Gastroesophageal sphincter (tissue), 4 donors: Measurements from ENCODE around the gene TMEM69. TPM values are rescaled to one million over a fixed set of nuclear protein-coding genes. Genes with fewer than 3 reads are reported as not detected.
"Not testable (repeated sequence)": the region's sequence is repeated elsewhere in the genome, so short reads cannot be mapped to it uniquely, and the experiment has no call there.

ENCODE experiments used
- ATAC-seq: fragments of 150-250 bp; one replicate; pipeline ENCODE4 v1.9.1; 2016; ENCODE audit warnings: mild to moderate bottlenecking, moderate library complexity
- H3K27ac ChIP-seq, 4 donors: fragments of 200-600 bp; sonication (generic) in 3 of 4; 1 replicate in 3 of 4; 2 replicates in 1 of 4; pipeline ENCODE4 v1.5.1; 2016 to 2019
- H3K27me3 ChIP-seq: fragments of 200-600 bp; sonication (generic); one replicate; pipeline ENCODE4 v1.5.1; 2019
- H3K36me3 ChIP-seq, 2 donors: fragments of 200-600 bp; sonication (generic); one replicate each; pipeline ENCODE4 v1.5.1; 2019; ENCODE audit warnings: control low read depth in 1 of 2
- H3K4me1 ChIP-seq, 3 donors: fragments of 200-600 bp; sonication (generic); 1 replicate in 2 of 3; 2 replicates in 1 of 3; pipeline ENCODE4 v1.5.1; 2016 to 2019; ENCODE audit warnings: control low read depth in 2 of 3
- H3K4me3 ChIP-seq, 2 donors: fragments of 200-600 bp; sonication (generic); one replicate each; pipeline ENCODE4 v1.5.1; 2019; ENCODE audit warnings: mild to moderate bottlenecking in 1 of 2, moderate library complexity in 1 of 2
- H3K9me3 ChIP-seq, 3 donors: fragments of 200-600 bp; sonication (generic); one replicate each; pipeline ENCODE4 v1.5.1; 2017 to 2019; ENCODE audit warnings: control low read depth in 2 of 3
- EP300 ChIP-seq: sonication (generic); formaldehyde crosslinking; IDR thresholded peaks from one replicate; pipeline ENCODE4 v1.6.1; 2017; ENCODE audit warnings: antibody characterized with exemption, mild to moderate bottlenecking
- POLR2A ChIP-seq, 2 donors: fragments of 450-650 bp; IDR thresholded peaks; one replicate each; pipeline ENCODE4 v1.6.1; 2017; ENCODE audit warnings: antibody characterized with exemption in 2 of 2, mild to moderate bottlenecking in 2 of 2, moderate library complexity in 1 of 2
- POLR2AphosphoS5 ChIP-seq: sonication (generic); formaldehyde crosslinking; IDR thresholded peaks from one replicate; pipeline ENCODE4 v1.6.1; 2017; ENCODE audit warnings: antibody characterized with exemption
- WGBS, 2 donors: methylation state at CpG; one replicate each; pipeline ENCODE4 v1.1.5; 2018; ENCODE audit warnings: low coverage in 1 of 2; 5-methylcytosine and 5-hydroxymethylcytosine counted together
- total RNA-seq, 4 donors: library from RNA; depleted of rRNA; stranded (reverse); fragments of >200 nt; gene quantifications; one replicate each; pipeline ENCODE4 v1.1.0, GENCODE V29; 2016
- TF ChIP-seq, protein P1 (sequence below), 4 experiments: fragments of 200-600 bp in 2 of 4; fragments of 450-650 bp in 2 of 4; sonication (generic) in 1 of 4; IDR thresholded peaks; one replicate each; pipeline ENCODE4 v1.5.1; 2017 to 2019; ENCODE audit warnings: antibody characterized with exemption in 4 of 4, mild to moderate bottlenecking in 2 of 4, moderate library complexity in 2 of 4

The TMEM69 gene
- total RNA-seq, 4 donors from 2014 or later, result 10.6 to 27.1 (median 21.9) TPM

DNA sequence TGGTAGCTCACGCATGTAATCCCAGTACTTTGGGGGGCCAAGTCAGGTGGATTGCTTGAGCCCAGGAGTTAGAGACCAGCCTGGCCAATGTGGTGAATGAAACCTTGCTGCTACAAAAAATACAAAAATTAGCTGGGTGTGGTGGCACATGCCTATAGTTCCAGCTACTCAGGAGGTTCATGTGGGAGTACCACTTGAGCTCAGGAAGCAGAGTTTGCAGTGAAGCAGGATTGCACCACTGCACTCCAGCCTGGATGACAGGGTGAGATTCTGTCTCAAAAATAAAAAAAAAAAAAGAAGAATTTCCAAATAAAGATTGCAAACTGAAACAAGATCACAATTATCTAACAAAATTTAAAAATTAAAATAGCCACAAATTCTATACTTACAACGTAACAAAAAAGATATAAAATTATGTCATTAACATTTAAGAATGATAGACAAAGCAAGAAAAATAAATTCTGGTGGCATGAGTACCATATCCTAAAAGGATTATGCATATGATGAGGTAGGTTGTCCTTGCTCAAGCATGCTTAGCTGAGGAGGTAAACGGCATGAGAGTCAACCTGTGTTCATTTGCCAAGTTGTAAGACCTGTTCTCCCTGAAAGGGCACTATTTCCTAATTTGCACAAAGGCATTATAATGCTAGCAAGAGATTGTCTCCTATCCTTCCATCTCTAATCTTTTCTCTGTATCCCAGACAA is 42.2 kb downstream of the TMEM69 start:
- Histone ChIP-seq H3K27me3 (no peaks in the 10 kb centered on the region), H3K4me3 (no peak overlapping the region), H3K27ac (no peak overlapping the region), H3K4me1 (no peaks in the 10 kb centered on the region), H3K36me3 (peaks cover 0 to 36% of the 10 kb centered on the region in 2 donors), H3K9me3 (no peaks in the 10 kb centered on the region)
- ATAC-seq, result no peak
- 70 to 74% methylated on average over 3 of the region's 3 CpGs for WGBS, 2 donors
- no peak for TF ChIP-seq EP300
- no peak for TF ChIP-seq POLR2AphosphoS5
- no peak for TF ChIP-seq POLR2A (IDR thresholded peaks at IDR 0.05)
- TF ChIP-seq, protein P1, sequence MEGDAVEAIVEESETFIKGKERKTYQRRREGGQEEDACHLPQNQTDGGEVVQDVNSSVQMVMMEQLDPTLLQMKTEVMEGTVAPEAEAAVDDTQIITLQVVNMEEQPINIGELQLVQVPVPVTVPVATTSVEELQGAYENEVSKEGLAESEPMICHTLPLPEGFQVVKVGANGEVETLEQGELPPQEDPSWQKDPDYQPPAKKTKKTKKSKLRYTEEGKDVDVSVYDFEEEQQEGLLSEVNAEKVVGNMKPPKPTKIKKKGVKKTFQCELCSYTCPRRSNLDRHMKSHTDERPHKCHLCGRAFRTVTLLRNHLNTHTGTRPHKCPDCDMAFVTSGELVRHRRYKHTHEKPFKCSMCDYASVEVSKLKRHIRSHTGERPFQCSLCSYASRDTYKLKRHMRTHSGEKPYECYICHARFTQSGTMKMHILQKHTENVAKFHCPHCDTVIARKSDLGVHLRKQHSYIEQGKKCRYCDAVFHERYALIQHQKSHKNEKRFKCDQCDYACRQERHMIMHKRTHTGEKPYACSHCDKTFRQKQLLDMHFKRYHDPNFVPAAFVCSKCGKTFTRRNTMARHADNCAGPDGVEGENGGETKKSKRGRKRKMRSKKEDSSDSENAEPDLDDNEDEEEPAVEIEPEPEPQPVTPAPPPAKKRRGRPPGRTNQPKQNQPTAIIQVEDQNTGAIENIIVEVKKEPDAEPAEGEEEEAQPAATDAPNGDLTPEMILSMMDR (IDR thresholded peaks at IDR 0.05), result no peak

DNA sequence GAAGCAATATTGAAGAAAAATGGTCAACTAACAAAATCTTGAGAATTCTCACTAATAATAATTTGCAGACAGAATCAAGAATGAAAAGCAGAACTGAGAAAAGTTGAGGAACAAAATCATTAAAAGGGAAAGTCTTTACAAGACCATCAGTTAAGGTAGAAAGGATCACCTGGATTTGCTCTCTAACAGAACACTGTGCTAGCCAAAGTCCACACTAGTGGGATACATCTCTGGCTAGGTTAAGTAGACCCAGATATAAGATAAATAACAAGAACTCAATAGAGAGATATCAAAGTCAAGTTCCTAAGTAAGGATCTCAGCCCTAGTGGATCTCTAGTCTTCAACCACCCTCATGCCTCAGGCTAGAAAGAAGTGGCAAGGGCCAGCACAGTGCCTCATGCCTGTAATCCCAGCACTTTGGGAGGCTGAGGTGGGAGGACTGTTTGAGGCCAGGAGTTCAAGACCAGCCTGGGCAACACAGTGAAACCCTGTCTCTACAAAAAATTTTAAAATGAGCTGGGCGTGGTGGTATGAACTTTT is 42.9 kb downstream of the TMEM69 start:
- no peak overlapping the region for H3K27ac ChIP-seq

DNA sequence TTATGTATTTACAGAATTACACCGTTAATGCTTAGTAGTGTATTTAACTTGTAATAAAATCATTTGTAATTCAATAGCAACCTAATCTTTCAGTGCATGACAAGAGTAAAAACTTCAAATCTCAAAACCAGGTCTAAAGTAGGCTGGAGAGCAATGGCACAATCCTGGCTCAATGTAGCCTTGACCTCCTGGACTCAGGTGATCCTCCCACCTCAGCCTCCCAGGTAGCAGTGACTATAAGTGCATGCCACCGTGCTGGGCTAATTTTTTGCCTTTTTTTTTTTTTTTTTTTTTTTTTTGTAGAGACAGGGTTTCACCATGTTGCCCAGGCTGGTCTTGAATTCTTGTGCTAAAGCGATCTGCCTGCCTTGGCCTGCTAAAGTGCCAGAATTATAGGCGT is 51.2 kb downstream of the TMEM69 start:
- no peak overlapping the region for H3K4me3 ChIP-seq
- H3K9me3 ChIP-seq, result no peaks in the 10 kb centered on the region
- WGBS, 2 donors, result 95 to 100% methylated on average over 2 to 4 of the region's 4 CpGs
- no peak for ATAC-seq
- H3K36me3 ChIP-seq, result peaks cover 0 to 30% of the 10 kb centered on the region in 2 donors
- no peak overlapping the region for H3K27ac ChIP-seq
- no peaks in the 10 kb centered on the region for H3K27me3 ChIP-seq
- H3K4me1 ChIP-seq, result no peaks in the 10 kb centered on the region
- TF ChIP-seq POLR2A (IDR thresholded peaks at IDR 0.05) (no peak), POLR2AphosphoS5 (no peak), EP300 (no peak)
- TF ChIP-seq, protein P1 (IDR thresholded peaks at IDR 0.05), result no peak

More for the DNA sequence above, 42.9 kb downstream of the TMEM69 start:
- TF ChIP-seq POLR2A (IDR thresholded peaks at IDR 0.05) (no peak), EP300 (no peak), POLR2AphosphoS5 (no peak)
- TF ChIP-seq, protein P1 (IDR thresholded peaks at IDR 0.05), result no peak
- ATAC-seq, result no peak
- H3K27me3 ChIP-seq, result no peaks in the 10 kb centered on the region
- no peaks in the 10 kb centered on the region for H3K9me3 ChIP-seq
- WGBS, 2 donors, result 100% methylated on average over 1 of the region's 1 CpG
- H3K36me3 ChIP-seq, result peaks cover 0 to 36% of the 10 kb centered on the region in 2 donors
- H3K4me1 ChIP-seq, result no peaks in the 10 kb centered on the region
- no peak overlapping the region for H3K4me3 ChIP-seq

DNA sequence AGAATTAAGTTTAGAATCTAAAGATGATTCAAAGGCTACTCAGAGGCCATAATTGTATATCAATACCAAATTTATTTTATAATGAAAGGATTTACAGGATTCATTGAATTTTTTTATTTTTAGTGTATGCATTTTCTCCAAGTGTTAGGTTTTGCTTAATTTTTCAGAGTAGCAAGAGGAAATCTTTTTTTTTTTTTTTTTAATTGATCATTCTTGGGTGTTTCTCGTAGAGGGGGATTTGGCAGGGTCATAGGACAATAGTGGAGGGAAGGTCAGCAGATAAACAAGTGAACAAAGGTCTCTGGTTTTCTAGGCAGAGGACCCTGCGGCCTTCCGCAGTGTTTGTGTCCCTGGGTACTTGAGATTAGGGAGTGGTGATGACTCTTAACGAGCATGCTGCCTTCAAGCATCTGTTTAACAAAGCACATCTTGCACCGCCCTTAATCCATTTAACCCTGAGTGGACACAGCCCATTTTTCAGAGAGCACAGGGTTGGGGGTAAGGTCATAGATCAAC is 51.7 kb downstream of the TMEM69 start:
- H3K27me3 ChIP-seq, H3K9me3 ChIP-seq, ATAC-seq, H3K4me3 ChIP-seq, H3K4me1 ChIP-seq, H3K27ac ChIP-seq: not testable (repeated sequence)
- peaks cover 0 to 36% of the 10 kb centered on the region in 2 donors for H3K36me3 ChIP-seq
- WGBS, 2 donors, result 64 to 100% methylated on average over 1 to 2 of the region's 5 CpGs

Other genes with a start within 250 kb of the TMEM69 start
- 1 to 10 TPM; 3.9 to 8.6 (median 4.8) TPM for gene TESK2, start 197.0 kb upstream of the TMEM69 start, total RNA-seq
- gene CCDC163, start 188.1 kb upstream of the TMEM69 start, total RNA-seq, result 1 to 10 TPM in 1 of 4 donors, under 1 TPM in 2, not detected in 1; 0.27 to 1.7 (median 0.89) TPM
- gene MMACHC, start 187.9 kb upstream of the TMEM69 start, total RNA-seq, result 1 to 10 TPM; 1.2 to 5.1 (median 1.7) TPM
- 100 to 1,000 TPM; 305 to 575 (median 359) TPM for gene PRDX1, start 166.3 kb upstream of the TMEM69 start, total RNA-seq
- 10 to 100 TPM; 43.0 to 56.9 (median 46.5) TPM for gene AKR1A1, start 137.4 kb upstream of the TMEM69 start, total RNA-seq
- 10 to 100 TPM; 44.3 to 79.7 (median 54.2) TPM for gene NASP, start 104.1 kb upstream of the TMEM69 start, total RNA-seq
- 1 to 10 TPM; 1.2 to 4.7 (median 1.6) TPM for gene CCDC17, start 64.1 kb upstream of the TMEM69 start, total RNA-seq
- 100 to 1,000 TPM in 3 of 4 donors, 10 to 100 TPM in 1; 98.6 to 147 (median 115) TPM for gene GPBP1L1, start 1.6 kb upstream of the TMEM69 start, total RNA-seq
- gene IPP, start 62.5 kb downstream of the TMEM69 start, total RNA-seq, result 10 to 100 TPM in 1 of 4 donors, 1 to 10 TPM in 3; 6.7 to 16.3 (median 8.0) TPM
- 10 to 100 TPM; 31.1 to 76.9 (median 73.4) TPM for gene MAST2, start 115.4 kb downstream of the TMEM69 start, total RNA-seq